Measurements from ENCODE around the gene SSTR3.

The SSTR3 gene

GRCh38 chr22:37178350-37179125 is 33.7 kb downstream of the SSTR3 start:
- no peak overlapping the region for H3K27ac ChIP-seq (ENCODE audit: low read length)
- no CpG with 5 or more reads among the region's 17 CpGs for WGBS (ENCODE audit: insufficient coverage, insufficient read length)
- DNase-seq (ENCODE audit: low read depth, low spot score), result no peak

DNA sequence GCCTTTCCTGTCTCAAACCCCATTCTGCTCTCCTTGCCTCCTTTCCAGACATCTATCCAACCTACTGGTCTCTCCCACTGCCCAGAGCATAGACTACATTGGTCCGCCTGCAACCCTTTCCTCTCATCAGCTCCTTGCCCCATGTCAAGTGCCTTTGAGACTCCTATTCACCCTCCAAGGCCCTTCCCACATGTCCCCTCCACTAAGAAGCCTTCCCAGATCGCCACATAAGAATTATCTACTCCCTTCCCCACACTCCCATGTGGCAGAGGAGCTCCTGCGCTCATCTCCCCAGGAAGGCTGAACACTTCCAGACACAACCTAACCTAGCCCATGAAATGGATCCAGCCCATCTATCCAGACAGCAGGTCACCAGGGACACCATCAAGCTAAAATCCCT is 34.5 kb downstream of the SSTR3 start:
- no CpG with 5 or more reads among the region's 3 CpGs for WGBS (ENCODE audit: insufficient coverage, insufficient read length)
- Histone ChIP-seq H3K36me3 (ENCODE audit: control insufficient read depth, insufficient read depth, low read length) (no peaks in the 10 kb centered on the region), H3K27me3 (ENCODE audit: control insufficient read depth, insufficient read depth, low read length) (no peaks in the 10 kb centered on the region), H3K9me3 (ENCODE audit: control insufficient read depth, insufficient read depth, low read length) (no peaks in the 10 kb centered on the region), H3K4me3 (ENCODE audit: low read length) (no peak overlapping the region), H3K4me1 (ENCODE audit: control insufficient read depth, insufficient read depth, low read length) (no peaks in the 10 kb centered on the region), H3K27ac (ENCODE audit: low read length) (no peak overlapping the region)
- DNase-seq (ENCODE audit: low read depth, low spot score), result no peak

More at GRCh38 chr22:37178350-37179125, 33.7 kb downstream of the SSTR3 start:
- Histone ChIP-seq H3K4me3 (ENCODE audit: low read length) (no peak overlapping the region), H3K36me3 (ENCODE audit: control insufficient read depth, insufficient read depth, low read length) (no peaks in the 10 kb centered on the region), H3K4me1 (ENCODE audit: control insufficient read depth, insufficient read depth, low read length) (no peaks in the 10 kb centered on the region), H3K9me3 (ENCODE audit: control insufficient read depth, insufficient read depth, low read length) (no peaks in the 10 kb centered on the region), H3K27me3 (ENCODE audit: control insufficient read depth, insufficient read depth, low read length) (no peaks in the 10 kb centered on the region)

GRCh38 chr22:37177221-37177620 is 35.1 kb downstream of the SSTR3 start:
- Histone ChIP-seq H3K9me3 (ENCODE audit: control insufficient read depth, insufficient read depth, low read length) (no peaks in the 10 kb centered on the region), H3K36me3 (ENCODE audit: control insufficient read depth, insufficient read depth, low read length) (no peaks in the 10 kb centered on the region), H3K4me1 (ENCODE audit: control insufficient read depth, insufficient read depth, low read length) (no peaks in the 10 kb centered on the region; the same call in 1 of the 2 replicates), H3K27ac (ENCODE audit: low read length) (no peak overlapping the region), H3K4me3 (ENCODE audit: low read length) (no peak overlapping the region), H3K27me3 (ENCODE audit: control insufficient read depth, insufficient read depth, low read length) (no peaks in the 10 kb centered on the region)
- no peak for DNase-seq (ENCODE audit: low read depth, low spot score)
- no CpG with 5 or more reads among the region's 5 CpGs for WGBS (ENCODE audit: insufficient coverage, insufficient read length)

- no peak for DNase-seq (ENCODE audit: low read depth, low spot score)
- WGBS (ENCODE audit: insufficient coverage, insufficient read length), result no CpG with 5 or more reads among the region's 23 CpGs
- no peaks in the 10 kb centered on the region for H3K9me3 ChIP-seq (ENCODE audit: control insufficient read depth, insufficient read depth, low read length)
- no peaks in the 10 kb centered on the region; the same call in 1 of the 2 replicates for H3K4me1 ChIP-seq (ENCODE audit: control insufficient read depth, insufficient read depth, low read length)
- no peaks in the 10 kb centered on the region for H3K27me3 ChIP-seq (ENCODE audit: control insufficient read depth, insufficient read depth, low read length)
- no peaks in the 10 kb centered on the region for H3K36me3 ChIP-seq (ENCODE audit: control insufficient read depth, insufficient read depth, low read length)
- no peak overlapping the region for H3K4me3 ChIP-seq (ENCODE audit: low read length)
- no peak overlapping the region for H3K27ac ChIP-seq (ENCODE audit: low read length)
Measured at GRCh38 chr22:37176464-37177061, 35.7 kb downstream of the SSTR3 start.

GRCh38 chr22:37175414-37176281 is 36.6 kb downstream of the SSTR3 start:
- Histone ChIP-seq H3K4me1 (ENCODE audit: control insufficient read depth, insufficient read depth, low read length) (no peaks in the 10 kb centered on the region; the same call in 1 of the 2 replicates), H3K27ac (ENCODE audit: low read length) (no peak overlapping the region), H3K36me3 (ENCODE audit: control insufficient read depth, insufficient read depth, low read length) (no peaks in the 10 kb centered on the region), H3K9me3 (ENCODE audit: control insufficient read depth, insufficient read depth, low read length) (no peaks in the 10 kb centered on the region), H3K27me3 (ENCODE audit: control insufficient read depth, insufficient read depth, low read length) (no peaks in the 10 kb centered on the region), H3K4me3 (ENCODE audit: low read length) (no peak overlapping the region)
- no CpG with 5 or more reads among the region's 18 CpGs for WGBS (ENCODE audit: insufficient coverage, insufficient read length)
- DNase-seq (ENCODE audit: low read depth, low spot score), result no peak

DNA sequence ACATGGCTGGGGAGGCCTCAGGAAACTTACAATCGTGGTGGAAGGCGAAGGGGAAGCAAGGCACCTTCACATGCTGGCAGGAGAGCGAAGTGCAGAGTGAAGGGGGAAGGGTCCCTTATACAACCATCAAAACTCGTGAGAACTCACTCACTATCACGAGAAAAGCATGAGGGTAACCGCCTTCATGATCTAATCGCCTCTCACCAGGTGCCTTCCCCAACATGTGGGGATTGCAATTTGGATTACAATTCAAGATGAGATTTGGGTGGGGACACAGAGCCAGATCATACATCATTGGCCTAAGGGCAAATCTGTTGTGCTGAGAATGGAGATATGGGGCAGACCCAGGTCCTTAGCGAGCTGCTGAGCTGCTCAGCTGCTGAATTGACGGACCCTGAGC is 37.3 kb downstream of the SSTR3 start:
- H3K27ac ChIP-seq (ENCODE audit: low read length), result no peak overlapping the region
- no peak for DNase-seq (ENCODE audit: low read depth, low spot score)
- H3K4me3 ChIP-seq (ENCODE audit: low read length), result no peak overlapping the region
- H3K9me3 ChIP-seq (ENCODE audit: control insufficient read depth, insufficient read depth, low read length), result no peaks in the 10 kb centered on the region
- WGBS (ENCODE audit: insufficient coverage, insufficient read length), result no CpG with 5 or more reads among the region's 9 CpGs
- no peaks in the 10 kb centered on the region; the same call in 1 of the 2 replicates for H3K4me1 ChIP-seq (ENCODE audit: control insufficient read depth, insufficient read depth, low read length)
- no peaks in the 10 kb centered on the region for H3K27me3 ChIP-seq (ENCODE audit: control insufficient read depth, insufficient read depth, low read length)
- H3K36me3 ChIP-seq (ENCODE audit: control insufficient read depth, insufficient read depth, low read length), result no peaks in the 10 kb centered on the region

GRCh38 chr22:37173709-37174108 is 38.6 kb downstream of the SSTR3 start:
- DNase-seq (ENCODE audit: low read depth, low spot score), result no peak
- WGBS (ENCODE audit: insufficient coverage, insufficient read length), result no CpG with 5 or more reads among the region's 6 CpGs

DNA sequence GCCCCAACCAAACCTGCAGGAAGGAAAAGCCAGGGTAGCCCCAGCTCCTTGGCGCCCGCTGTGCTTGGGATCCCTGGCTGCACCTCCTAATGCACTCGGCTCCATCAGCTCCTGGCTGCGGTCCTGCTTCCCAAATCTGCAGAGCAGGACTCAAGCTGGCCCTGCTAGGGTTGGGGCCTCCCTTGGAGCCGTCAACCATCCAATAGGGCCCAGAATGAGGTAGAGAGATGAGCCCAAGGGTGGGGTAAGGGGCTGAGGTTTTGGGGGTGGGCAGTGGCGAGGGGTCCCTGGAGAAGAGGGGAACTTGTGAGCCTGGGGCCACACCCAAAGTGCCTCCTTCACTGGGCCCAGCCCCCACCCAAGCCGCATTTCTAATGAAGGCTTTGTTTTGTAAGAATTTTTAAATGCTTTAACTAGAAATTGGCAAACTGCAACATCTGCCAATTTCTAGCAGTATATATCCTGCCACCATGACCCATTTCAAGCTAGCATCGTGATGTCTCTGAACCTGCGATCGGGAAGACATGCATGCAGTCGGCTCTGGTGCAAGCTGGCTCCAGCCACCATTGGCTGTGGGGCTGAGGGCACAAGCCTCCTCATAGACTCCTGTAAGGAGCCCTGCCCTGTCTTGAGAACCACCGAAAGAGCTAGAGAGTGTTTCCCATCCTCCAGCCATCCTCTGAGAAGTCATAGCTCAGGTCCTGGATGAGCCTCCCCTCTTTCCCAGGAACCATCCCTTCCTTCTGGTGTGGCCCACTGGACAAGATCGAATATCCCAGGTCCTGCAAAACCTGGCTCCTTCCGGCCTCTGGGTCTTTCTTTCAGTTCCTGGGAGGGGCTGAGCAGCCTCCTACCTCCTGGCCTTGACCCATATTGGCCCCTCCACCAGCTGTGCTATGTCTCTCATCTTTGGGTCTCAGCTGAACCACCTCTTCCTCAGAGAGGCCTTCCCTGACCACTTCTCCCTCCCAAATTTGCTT is 39.7 kb downstream of the SSTR3 start:
- Histone ChIP-seq H3K9me3 (ENCODE audit: control insufficient read depth, insufficient read depth, low read length) (no peaks in the 10 kb centered on the region), H3K36me3 (ENCODE audit: control insufficient read depth, insufficient read depth, low read length) (no peaks in the 10 kb centered on the region), H3K27ac (ENCODE audit: low read length) (no peak overlapping the region), H3K4me3 (ENCODE audit: low read length) (no peak overlapping the region), H3K4me1 (ENCODE audit: control insufficient read depth, insufficient read depth, low read length) (no peaks in the 10 kb centered on the region; the same call in 1 of the 2 replicates), H3K27me3 (ENCODE audit: control insufficient read depth, insufficient read depth, low read length) (no peaks in the 10 kb centered on the region)
- no CpG with 5 or more reads among the region's 14 CpGs for WGBS (ENCODE audit: insufficient coverage, insufficient read length)
- no peak for DNase-seq (ENCODE audit: low read depth, low spot score)

More at GRCh38 chr22:37173709-37174108, 38.6 kb downstream of the SSTR3 start:
- no peaks in the 10 kb centered on the region; the same call in 1 of the 2 replicates for H3K4me1 ChIP-seq (ENCODE audit: control insufficient read depth, insufficient read depth, low read length)
- H3K9me3 ChIP-seq (ENCODE audit: control insufficient read depth, insufficient read depth, low read length), result no peaks in the 10 kb centered on the region
- no peaks in the 10 kb centered on the region for H3K36me3 ChIP-seq (ENCODE audit: control insufficient read depth, insufficient read depth, low read length)
- no peaks in the 10 kb centered on the region for H3K27me3 ChIP-seq (ENCODE audit: control insufficient read depth, insufficient read depth, low read length)
- H3K4me3 ChIP-seq (ENCODE audit: low read length), result no peak overlapping the region
- no peak overlapping the region for H3K27ac ChIP-seq (ENCODE audit: low read length)

DNA sequence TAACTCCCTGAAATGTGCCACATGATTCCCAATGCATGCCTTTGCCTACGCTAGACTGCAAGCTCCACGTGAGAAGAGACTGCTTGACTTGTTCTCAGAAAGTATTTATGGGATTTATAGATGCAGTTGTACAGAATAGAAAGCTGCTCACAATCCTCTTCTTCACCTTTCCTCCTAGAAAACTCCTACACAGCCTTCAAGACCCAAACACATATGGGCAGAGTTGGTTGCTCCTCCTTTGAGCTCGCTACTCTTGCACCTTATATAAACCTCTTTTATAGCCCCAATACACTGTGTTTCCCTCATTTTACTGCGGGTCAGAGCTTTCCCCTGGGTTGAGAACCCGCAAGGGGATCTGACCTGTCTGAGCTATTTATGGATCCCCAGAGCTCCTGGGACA is 40.6 kb downstream of the SSTR3 start:
- Histone ChIP-seq H3K36me3 (ENCODE audit: control insufficient read depth, insufficient read depth, low read length) (no peaks in the 10 kb centered on the region), H3K9me3 (ENCODE audit: control insufficient read depth, insufficient read depth, low read length) (no peaks in the 10 kb centered on the region), H3K4me3 (ENCODE audit: low read length) (no peak overlapping the region), H3K4me1 (ENCODE audit: control insufficient read depth, insufficient read depth, low read length) (peaks cover under 1% of the 10 kb centered on the region; the same call in 1 of the 2 replicates), H3K27ac (ENCODE audit: low read length) (no peak overlapping the region), H3K27me3 (ENCODE audit: control insufficient read depth, insufficient read depth, low read length) (no peaks in the 10 kb centered on the region)
- WGBS (ENCODE audit: insufficient coverage, insufficient read length), result no CpG with 5 or more reads among the region's 5 CpGs
- no peak for DNase-seq (ENCODE audit: low read depth, low spot score)
